HepG2 (cell line): ENCODE results near the gene XRCC5.

Experiments
- KDM5A ChIP-seq: fragments of 200-600 bp; sonication (generic); IDR thresholded peaks from 2 replicates; pipeline ENCODE4 v1.7.0; 2018; ENCODE audit warnings: antibody characterized with exemption, mild to moderate bottlenecking, low read length, borderline replicate concordance
- NAIF1 ChIP-seq: sonication (generic); formaldehyde crosslinking; IDR thresholded peaks from 2 replicates; pipeline ENCODE4 v1.5.0; 2020; ENCODE audit warnings: mild to moderate bottlenecking, missing genetic modification reagents, borderline replicate concordance
- POLR2AphosphoS2 ChIP-seq: IDR thresholded peaks from 2 replicates; pipeline ENCODE4 v1.6.1; 2011; ENCODE audit warnings: low read depth, low read length, improper control_type of control experiment
- TAF1 ChIP-seq: sonication (generic); formaldehyde crosslinking; IDR thresholded peaks from 2 replicates; pipeline ENCODE4 v1.4.0; 2020; ENCODE audit warnings: missing genetic modification reagents
- ZBTB40 ChIP-seq, 2 experiments: fragments of 450-650 bp in 1 of 2; sonication (generic) in 1 of 2; formaldehyde crosslinking in 1 of 2; IDR thresholded peaks; 2 replicates each; pipeline versions ENCODE4 v1.6.1 to v1.8.0; 2016 to 2022; ENCODE audit warnings: antibody characterized with exemption in 1 of 2, mild to moderate bottlenecking in 1 of 2, missing genetic modification reagents in 1 of 2
- TF ChIP-seq, protein P1 (sequence below): sonication (generic); formaldehyde crosslinking; IDR thresholded peaks from 2 replicates; pipeline ENCODE4 v1.5.0; 2020; ENCODE audit warnings: mild to moderate bottlenecking, missing genetic modification reagents, moderate library complexity

GRCh38 chr2:216243026-216243425 lies 133.9 kb downstream of the XRCC5 start:
- TF ChIP-seq, protein P1, sequence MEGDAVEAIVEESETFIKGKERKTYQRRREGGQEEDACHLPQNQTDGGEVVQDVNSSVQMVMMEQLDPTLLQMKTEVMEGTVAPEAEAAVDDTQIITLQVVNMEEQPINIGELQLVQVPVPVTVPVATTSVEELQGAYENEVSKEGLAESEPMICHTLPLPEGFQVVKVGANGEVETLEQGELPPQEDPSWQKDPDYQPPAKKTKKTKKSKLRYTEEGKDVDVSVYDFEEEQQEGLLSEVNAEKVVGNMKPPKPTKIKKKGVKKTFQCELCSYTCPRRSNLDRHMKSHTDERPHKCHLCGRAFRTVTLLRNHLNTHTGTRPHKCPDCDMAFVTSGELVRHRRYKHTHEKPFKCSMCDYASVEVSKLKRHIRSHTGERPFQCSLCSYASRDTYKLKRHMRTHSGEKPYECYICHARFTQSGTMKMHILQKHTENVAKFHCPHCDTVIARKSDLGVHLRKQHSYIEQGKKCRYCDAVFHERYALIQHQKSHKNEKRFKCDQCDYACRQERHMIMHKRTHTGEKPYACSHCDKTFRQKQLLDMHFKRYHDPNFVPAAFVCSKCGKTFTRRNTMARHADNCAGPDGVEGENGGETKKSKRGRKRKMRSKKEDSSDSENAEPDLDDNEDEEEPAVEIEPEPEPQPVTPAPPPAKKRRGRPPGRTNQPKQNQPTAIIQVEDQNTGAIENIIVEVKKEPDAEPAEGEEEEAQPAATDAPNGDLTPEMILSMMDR (CRISPR knock-in tag) = no peak
- TF ChIP-seq NAIF1 (CRISPR knock-in tag) (no peak), TAF1 (CRISPR knock-in tag) (no peak), KDM5A (no peak), POLR2AphosphoS2 (no peak), ZBTB40 (IDR thresholded peaks at IDR 0.05) (no peak), ZBTB40 (CRISPR knock-in tag; IDR thresholded peaks at IDR 0.05) (no peak)
